Measurements from ENCODE around the gene DNAJB14. TPM values are rescaled to one million over a fixed set of nuclear protein-coding genes. Genes with fewer than 3 reads are reported as not detected.

Gene DNAJB14
- total RNA-seq, 1 donor from 2014 or later = 19.5 TPM

Other genes starting within 250 kb of the DNAJB14 start
- 0.43 TPM for gene DAPP1, start 129.8 kb downstream of the DNAJB14 start, total RNA-seq
- 26.4 TPM for gene LAMTOR3, start 52.2 kb downstream of the DNAJB14 start, total RNA-seq
- gene H2AZ1, start 3.7 kb upstream of the DNAJB14 start, total RNA-seq = 49.5 TPM
- gene DDIT4L, start 243.8 kb upstream of the DNAJB14 start, total RNA-seq = 1.4 TPM

Measured in cardiac septum (tissue), 1 donor.